NCI-H146 treated with DMSO at 0.1 percent for 48 hours (cell line): ENCODE data around the gene ZNF341.
"Not testable (repeated sequence)": the region's sequence is repeated elsewhere in the genome, so short reads cannot be mapped to it uniquely, and the experiment has no call there.

Experiments used
- DNase-seq: peaks from one replicate; lab custom pipeline; 2025; ENCODE audit not compliant: unreplicated experiment; lab: John Stamatoyannopoulos, UW

ZNF341 gene

GRCh38 chr20:33791959-33792597 is 60.3 kb downstream of the ZNF341 start:
- no peak for DNase-seq

GRCh38 chr20:33792598-33792989 is 60.8 kb downstream of the ZNF341 start:
- DNase-seq, result not testable (repeated sequence)

GRCh38 chr20:33793011-33793931 is 61.5 kb downstream of the ZNF341 start:
- no peak for DNase-seq

GRCh38 chr20:33796263-33796906 is 64.6 kb downstream of the ZNF341 start:
- peak; percentile 78 for DNase-seq

GRCh38 chr20:33796907-33797544 is 65.2 kb downstream of the ZNF341 start:
- no peak for DNase-seq

GRCh38 chr20:33798444-33798843 is 66.6 kb downstream of the ZNF341 start:
- DNase-seq, result no peak

GRCh38 chr20:33803921-33804337 is 72.1 kb downstream of the ZNF341 start:
- no peak for DNase-seq

GRCh38 chr20:33808388-33808787 is 76.6 kb downstream of the ZNF341 start:
- no peak for DNase-seq

- DNase-seq, result no peak
Observed at GRCh38 chr20:33810259-33810658, 78.5 kb downstream of the ZNF341 start.

GRCh38 chr20:33810885-33811775 is 79.3 kb downstream of the ZNF341 start, which contains the start of gene CHMP4B:
Gene CHMP4B, plus strand, starts transcription at chr20:33811348. Its CDS starts 121 bp downstream, at chr20:33811469.
- DNase-seq, result peak; percentile 98

- DNase-seq, result peak; percentile 40
Observed at GRCh38 chr20:33811776-33812151, 80.0 kb downstream of the ZNF341 start.

- DNase-seq, result no peak
Observed at GRCh38 chr20:33812152-33812849, 80.5 kb downstream of the ZNF341 start.

- DNase-seq, result no peak
Observed at GRCh38 chr20:33812908-33813462, 81.2 kb downstream of the ZNF341 start.

GRCh38 chr20:33814238-33814712 is 82.5 kb downstream of the ZNF341 start:
- no peak for DNase-seq

GRCh38 chr20:33815671-33816070 is 83.9 kb downstream of the ZNF341 start:
- DNase-seq, result no peak

GRCh38 chr20:33816191-33816590 is 84.4 kb downstream of the ZNF341 start:
- no peak for DNase-seq

- no peak for DNase-seq
Observed at GRCh38 chr20:33817411-33817810, 85.6 kb downstream of the ZNF341 start.

GRCh38 chr20:33819456-33819855 is 87.7 kb downstream of the ZNF341 start:
- DNase-seq, result no peak

- no peak for DNase-seq
Observed at GRCh38 chr20:33820362-33820761, 88.6 kb downstream of the ZNF341 start.
